ENCODE data around the gene CAMKMT.
A peak's percentile ranks its signal among the peaks of the same experiment; 100 is the strongest.
"Not testable (repeated sequence)": the region's sequence is repeated elsewhere in the genome, so short reads cannot be mapped to it uniquely, and the experiment has no call there.

The CAMKMT gene

DNA sequence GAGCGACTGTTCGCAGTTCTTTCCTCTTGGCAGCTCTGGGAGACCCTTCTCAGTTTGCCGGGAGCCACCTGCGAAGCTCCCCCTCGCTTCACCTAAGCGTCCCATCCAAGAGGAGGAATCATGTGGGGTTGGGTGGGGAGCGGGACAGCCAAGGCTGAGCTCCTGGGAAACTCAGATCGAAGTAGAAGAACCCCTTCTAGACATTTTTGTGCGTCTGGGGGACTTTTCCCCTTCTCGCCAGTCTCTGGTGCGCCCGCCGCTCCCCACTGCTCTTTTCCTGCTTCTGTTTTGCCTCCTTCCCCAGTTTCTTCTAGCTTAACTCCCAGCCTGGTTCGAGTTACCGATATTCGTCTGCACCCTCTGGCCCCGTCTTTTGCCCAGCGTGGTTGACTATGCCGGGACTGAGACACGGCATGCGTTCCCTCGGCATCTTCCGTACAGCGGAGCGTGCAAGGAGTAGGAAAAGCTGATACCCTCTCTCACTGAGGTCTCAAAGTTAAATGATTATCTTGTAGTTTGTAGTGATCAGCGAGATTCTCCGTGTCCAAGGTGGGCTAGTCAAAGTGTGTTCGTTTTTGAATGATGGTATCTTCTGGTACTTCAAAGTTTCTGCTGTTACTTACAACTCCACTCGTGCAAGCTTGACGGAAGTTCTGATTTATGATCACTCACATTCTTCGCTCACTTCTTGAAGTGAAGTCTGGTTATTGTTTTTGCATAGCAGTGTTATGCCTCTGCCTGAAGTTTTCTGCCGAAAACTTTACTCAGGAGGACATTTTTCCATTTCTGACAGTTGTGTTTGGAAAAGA is 664 bp downstream of the CAMKMT start:
- peak in 1 of 2 donors; percentile 46 for DNase-seq

DNA sequence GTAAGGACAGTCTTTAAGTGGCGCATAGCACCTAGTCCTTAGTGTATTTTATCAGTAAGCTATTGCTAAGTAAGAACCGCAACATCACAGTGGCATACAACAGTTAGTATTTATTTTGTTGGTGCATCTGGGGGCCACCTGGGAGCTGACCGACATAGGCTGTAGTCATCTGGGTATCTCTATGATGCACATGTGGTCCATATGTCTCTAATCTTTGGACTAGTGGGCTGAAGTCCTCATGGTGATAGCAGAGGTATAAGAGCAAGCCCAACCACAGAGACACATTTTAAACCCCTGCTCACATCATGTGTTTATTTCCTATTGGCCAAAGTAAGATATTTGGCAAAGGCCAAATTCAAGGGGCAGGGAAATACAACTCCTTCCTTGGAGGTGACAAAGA is 2.9 kb downstream of the CAMKMT start:
- DNase-seq: no peak

DNA sequence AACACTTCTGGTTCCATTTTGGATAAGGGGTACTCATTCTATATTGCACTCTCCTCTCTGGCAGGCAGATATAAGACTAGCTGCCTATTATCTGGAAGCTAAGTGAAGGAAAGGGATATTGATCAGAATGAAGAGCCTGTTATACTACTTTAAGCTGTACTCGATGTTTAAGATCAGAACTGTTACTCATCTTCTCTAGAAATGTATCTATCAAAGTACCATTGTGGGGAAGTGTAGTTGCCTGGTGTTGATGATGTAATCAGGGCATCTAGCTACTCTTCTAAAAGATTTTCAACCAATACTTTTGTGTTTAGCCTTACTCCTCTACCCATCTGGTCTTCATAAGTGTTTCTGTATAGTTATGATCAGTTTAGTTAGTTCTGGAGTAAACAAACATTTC is 5.8 kb downstream of the CAMKMT start:
- no peak for DNase-seq

DNA sequence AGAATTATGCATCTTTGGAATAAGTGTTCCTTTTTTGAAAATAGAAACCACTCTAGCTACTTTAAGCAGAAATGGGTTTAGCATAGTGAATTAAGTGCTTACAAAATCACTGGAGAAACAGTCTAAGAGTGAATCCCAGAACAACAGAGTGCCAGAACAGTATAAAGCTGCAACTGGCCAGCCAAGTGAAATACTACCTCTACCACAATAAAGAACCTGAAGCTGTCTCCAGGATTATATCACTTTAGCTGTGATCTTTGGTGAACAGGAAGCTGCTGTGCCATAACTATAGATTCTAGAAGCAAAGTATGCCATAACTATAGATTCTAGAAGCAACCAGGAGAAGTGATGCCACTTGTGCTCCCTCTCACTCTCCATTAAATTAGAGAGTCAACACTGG is 7.6 kb downstream of the CAMKMT start:
- no peak for DNase-seq

DNA sequence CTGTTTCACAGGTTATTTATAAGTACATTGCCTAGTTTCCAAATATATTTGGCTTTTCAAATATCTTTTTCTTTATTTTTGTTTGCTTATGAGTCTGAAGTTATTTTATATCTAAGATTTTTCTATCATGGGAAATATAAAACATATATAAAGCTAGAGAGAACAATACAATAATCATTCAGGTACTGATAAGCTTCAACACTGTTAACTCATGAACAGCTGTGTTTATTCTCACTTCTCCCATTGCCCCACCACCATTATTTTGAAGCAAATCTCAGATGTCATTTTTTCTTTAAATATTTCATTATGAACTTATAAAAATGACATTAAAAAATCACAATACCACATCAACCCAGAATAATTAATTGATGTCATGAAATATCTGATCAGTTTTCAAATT is 9.7 kb downstream of the CAMKMT start:
- no peak for DNase-seq

DNA sequence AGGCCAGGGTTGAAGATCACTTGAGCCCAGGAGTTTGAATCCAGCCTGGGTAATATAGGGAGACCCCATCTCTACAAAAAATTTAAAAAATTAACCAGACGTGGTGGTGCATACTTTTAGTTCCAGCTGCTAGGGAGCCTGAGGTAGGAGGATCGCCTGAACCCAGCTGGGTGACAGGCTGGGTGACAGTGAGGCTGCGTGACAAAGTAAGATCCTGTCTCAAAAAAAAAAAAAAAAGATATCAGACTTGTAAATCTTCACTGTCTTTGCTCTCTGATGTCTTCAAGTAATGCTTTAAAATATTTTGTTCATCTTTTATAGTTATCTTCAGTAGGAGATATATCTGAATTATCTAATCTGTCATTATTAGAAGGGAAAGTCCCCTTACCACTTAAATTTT is 10.5 kb downstream of the CAMKMT start:
- no peak for DNase-seq

DNA sequence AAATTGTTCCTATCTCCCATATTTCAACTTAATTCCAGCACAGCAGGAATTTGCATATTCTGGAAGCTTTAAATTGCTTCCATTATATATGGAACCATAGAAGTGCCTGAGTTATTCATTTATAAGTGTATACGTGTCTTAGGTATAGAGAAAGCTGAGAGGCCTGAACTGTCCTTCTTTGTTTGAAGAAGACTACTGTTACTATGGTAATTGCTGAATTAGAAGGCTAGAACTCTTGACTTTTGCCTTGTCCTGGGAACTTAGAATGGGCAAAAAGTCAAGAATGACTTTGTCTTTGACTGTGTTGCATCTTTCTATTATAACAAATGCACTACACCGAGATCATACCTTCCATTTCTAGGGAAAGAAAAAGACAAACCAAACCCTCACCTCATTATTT is 15.7 kb downstream of the CAMKMT start:
- no peak for DNase-seq

DNA sequence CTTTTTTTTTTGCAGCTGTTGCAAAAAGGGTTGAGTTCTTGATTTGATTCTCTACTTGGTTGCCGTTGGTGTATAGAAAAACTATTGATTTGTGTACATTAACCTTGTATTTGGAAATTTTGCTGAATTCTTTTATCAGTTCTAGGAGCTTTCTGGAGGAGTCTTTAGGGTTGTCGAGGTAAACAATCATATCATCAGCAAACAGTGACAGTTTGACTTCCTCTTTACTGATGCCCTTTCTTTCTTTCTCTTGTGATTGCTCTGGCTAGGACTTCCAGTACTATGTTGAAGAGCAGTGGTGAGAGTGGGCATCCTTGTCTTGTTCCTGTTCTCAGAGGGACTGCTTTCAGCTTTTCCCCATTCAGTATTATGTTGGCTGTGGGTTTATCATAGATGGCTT is 23.5 kb downstream of the CAMKMT start:
- not testable (repeated sequence) for DNase-seq

DNA sequence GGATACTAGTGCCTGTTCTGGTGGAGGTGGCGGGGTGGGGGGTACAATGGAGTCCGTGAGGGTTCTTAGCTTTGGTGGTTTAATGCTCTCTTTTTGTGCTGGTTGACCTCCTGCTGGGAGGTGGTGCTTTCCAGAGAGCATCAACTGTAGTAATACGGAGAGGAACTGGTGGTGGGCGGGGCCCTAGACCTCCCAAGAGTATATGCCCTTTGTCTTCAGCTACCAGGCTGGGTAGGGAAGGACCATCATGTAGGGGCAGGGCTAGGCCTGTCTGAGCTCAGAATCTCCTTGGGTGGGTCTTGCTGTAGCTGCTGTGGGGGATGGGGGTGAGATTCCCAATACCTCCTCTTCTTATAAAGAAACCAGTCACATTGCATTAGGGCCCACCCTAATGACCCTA is 27.1 kb downstream of the CAMKMT start:
- DNase-seq: no peak

DNA sequence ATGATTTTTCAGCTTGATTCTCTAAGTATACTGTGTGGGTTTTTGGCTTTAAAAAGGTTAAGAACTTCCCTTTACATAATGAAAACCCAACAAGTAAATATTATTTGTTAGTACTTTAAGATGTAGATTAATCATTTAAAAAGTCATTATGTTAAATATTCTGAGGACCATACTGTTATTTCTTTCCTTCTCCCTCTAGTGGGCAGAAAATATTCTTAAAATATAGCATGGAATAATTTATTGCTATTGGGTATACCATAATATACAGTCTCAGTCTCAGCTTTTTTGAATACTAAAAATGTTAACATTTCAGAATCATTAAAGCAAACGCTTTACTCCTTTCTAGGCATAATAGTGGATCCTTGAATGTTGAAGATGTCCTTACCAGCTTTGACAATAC is 28.1 kb downstream of the CAMKMT start:
- no peak for DNase-seq

DNA sequence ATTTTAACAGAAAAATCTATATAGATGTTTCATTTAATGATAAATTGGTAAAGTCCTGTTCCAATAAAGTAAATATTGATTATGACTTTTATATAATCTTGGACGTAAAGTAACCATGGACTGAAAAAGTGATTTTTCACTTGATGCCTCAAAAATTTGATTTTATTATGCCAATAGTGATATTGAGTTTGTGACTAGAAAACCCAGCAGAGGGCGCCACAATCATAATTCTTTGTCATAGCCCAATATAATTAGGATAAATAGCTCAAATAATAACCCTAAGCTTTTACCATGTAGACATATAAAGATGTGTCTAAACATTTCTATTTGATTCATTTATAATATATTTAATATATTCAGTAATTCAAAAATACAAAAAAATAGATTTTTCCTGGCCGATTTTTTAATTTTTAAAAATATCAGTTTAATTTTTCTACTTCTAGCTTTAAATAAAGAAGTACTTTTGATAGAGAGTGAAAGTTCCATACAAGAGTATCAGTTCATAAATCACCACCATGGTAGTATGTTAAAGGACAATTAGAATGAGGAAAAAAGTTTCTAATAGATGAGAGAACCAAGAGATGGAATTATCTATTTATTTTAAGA is 30.7 kb downstream of the CAMKMT start:
- peak; percentile 18 to 58 for DNase-seq

DNA sequence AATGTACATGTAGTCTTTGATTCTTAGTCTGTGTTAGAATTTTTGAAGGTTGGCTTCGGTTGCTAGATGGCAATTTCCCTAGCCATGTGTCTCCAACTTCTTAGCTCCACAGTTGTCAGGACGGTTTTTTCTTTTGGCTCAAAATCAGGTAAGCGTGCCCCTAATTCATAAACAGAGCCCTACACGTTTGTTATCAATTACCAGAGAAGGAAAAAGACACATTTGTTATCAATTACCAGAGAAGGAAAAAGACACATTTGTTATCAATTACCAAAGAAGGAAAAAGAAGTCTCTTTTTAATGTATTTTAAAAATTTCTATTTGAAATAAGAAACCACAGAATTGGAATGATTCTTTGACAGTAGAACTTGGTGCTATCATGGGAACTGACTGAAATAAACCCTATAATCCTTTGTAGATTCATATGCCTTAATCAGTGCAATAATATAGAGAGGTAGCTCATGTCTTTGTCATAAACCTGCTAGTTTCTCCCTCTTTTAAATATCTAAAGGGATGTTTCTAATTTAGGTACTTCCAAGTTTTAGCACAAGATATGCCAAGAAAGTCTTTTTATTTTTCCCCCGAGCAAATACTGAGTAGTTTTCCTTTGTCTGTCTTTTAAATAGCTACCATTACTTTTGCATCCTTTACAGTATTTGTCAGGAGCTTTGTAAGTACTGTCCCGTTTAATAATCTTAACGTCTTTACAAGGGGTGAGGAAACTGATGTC is 35.9 kb downstream of the CAMKMT start:
- DNase-seq: no peak

DNA sequence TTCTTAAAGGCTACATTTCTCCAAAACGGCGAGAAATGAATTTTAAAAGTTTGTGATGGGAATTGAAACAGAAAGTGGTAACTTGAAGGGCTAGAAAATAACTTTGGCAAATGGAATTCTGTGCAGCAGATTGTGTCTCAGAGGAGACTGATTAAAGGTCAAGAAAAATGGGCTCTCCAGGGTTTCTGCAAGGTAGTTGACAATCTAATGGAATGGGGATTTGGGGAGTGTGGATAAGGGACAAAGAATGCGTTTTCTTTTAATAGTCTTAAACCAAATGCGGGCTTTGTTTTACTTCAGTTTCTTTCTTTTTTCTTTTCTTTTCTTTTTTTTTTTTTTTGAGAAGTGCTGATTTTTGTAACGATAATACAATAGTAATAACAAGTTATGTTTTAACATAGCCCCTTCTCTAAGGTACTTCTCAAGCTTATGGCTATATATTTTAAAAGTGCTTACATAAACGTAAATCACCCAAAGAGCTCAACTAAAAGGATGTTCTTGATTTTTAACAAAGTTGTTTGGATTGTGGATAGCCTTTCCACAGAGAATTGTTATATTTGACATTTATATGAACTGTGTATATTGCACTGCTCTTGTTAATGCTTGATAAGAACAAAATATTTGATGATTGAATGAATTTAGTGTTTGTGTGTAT is 36.6 kb downstream of the CAMKMT start:
- DNase-seq: no peak

DNA sequence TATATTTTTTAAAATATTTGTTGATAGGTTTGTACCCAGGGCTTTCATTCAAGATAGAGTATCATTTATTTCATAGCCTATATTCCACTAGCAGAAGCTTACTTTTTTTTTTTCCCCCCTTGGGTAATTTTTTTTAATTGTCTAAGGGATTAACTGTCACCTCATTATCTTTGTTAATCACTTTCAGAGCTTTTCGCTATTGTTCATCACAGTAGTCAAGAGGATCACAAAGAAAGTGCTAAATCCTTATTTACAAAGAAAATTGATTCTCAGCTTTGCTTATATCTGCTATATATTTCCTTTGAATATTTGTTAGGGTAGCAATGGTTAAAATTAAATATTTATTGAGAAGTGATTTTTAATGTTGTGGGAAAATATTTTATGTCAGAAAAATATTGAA is 59.0 kb downstream of the CAMKMT start:
- DNase-seq: no peak

DNA sequence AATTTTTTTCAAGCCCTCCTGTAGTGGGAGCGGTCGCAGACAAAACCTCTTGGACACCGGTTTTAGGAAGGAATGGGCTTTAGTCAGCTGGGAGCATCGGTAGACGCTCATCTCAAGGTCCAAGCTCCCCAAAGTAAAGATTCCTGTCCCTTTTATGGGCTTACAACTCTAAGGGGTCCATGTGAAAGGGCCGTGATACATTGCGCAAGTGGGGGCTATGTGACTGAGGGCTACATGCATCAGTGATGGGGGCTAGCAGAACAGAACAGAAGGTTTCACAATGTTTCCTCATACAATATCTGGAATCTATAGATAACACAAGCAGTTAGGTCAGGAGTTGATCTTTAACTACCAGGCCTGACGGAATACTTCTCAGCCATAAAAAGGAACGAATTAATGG is 62.5 kb downstream of the CAMKMT start:
- DNase-seq: no peak

DNA sequence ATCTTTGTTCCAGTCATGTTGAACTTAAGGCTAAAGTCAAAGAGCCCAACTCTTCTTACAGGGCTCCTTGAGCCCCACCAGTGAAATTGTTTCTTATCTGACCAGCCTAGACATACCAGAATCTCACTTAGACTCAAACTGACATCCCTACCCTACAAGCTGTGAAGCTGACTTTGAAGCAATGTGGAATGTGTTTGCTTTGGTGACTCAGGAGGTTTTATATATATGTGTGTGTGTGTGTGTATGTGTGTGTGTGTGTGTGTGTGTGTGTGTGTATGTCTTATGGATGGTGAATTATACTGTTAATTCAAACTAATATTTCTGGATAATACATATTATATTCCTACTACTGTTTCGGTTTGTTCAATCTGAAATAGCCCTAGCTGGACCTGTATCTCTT is 67.3 kb downstream of the CAMKMT start:
- no peak for DNase-seq

DNA sequence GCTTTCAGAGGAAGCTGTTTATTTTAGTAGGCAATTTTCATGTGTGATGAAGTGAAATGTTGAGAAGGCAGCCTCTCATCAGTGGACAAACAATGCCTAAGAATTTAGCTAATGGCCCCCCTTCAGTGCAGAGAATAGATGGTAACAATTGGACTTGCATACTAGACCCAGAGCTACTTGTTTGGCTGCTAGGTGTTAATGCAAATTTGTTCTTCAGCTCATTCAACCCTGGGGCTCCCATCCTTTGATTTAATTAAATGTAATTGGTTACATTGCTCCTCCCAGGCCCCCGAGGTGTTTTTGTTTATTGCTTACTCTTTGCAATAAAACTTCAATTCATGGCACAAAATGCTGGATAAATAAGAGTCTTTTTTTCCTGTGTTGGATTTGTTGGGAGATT is 68.6 kb downstream of the CAMKMT start:
- no peak for DNase-seq

DNA sequence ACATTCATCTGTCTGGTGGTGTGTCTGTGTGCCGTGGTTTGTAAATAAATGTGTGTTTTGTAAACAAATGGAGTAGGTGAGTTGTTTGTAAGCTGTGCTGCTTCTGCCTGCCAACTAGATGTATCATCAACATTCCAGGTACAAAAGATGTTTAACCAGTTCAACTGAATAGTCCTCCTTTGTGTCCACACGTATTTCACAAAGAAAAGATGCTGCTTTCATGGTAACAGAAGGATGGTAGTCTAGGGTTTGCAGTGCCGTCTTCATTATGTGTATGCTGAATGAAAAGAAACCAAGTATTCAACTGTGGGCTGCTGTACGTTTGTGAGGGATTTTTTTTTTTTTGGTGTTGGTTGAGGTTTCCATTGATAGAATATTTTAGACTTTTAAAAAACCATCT is 72.1 kb downstream of the CAMKMT start:
- no peak for DNase-seq

DNA sequence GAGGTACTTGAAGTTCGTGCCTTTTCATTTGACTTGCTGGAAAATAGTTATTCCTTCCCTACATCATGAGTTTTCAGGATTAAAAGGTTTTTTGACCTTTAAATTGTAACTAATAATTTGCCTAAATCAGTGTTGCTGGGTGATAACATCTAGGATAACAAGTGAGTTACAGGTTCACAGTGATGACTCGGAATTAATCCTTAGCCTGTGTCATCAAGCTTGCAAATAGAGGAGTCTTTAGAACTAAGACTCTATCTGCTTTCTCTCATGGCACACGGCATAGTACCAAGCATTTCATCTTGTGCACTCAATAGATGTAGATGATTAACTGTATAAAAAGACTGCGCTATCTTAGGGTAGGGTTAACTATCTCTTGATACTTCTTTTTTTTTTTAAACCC is 79.5 kb downstream of the CAMKMT start:
- no peak for DNase-seq

DNA sequence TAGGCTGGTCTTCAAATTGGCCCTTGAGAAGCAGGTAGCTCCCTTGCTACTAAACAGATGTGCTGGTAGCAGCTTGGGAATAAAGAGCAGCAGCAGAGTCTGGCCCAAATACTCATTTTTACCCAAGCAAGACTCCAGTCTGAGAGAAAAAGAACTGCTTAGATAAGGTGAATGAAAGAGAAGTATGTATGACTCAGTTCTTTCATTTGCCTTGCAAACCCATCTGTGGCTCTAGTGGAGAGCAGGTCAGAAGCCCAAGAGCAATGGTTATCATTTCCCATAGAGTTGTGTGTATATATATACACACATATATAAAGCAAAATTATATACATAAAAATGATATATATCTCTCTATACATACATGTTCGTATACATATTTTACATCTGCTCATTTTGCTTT is 80.3 kb downstream of the CAMKMT start:
- DNase-seq: no peak

DNA sequence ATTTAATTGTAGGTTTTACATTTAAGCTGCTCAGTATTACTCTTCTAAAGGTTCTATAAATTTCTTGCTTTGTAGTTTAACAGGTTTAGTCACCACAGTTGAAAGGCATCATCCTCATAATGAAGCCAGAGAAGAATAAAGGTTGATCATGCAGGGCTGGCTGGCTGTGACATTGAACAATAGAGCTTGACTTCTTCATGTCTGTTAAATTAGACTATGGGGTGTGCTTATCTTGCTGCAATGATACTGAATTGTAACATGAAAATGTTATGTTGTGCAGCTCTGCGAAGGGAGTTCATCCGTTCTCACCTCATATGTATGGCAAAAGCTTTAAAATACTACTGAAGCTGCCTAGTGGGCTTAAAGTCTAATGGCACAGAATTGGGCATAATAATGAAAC is 81.8 kb downstream of the CAMKMT start:
- DNase-seq: no peak

DNA sequence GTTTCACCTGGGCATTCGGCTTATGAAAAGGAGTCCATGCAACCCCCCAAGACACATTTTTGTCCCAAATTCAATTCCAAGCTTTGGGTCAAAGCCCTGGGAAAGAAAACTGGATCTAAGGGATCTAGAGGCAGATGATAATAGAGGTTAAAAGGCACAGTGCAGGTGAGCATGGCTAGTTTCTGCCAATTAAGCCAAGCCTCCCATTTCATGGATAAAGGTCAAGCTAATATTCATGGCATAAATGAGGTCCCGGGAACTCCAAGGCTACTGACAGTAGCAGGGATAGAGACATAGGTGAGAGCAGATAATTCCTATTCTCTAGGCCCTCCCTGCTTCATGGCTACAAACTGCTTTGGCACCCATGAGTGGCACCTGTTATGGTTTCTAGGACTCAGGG is 83.1 kb downstream of the CAMKMT start:
- no peak for DNase-seq

DNA sequence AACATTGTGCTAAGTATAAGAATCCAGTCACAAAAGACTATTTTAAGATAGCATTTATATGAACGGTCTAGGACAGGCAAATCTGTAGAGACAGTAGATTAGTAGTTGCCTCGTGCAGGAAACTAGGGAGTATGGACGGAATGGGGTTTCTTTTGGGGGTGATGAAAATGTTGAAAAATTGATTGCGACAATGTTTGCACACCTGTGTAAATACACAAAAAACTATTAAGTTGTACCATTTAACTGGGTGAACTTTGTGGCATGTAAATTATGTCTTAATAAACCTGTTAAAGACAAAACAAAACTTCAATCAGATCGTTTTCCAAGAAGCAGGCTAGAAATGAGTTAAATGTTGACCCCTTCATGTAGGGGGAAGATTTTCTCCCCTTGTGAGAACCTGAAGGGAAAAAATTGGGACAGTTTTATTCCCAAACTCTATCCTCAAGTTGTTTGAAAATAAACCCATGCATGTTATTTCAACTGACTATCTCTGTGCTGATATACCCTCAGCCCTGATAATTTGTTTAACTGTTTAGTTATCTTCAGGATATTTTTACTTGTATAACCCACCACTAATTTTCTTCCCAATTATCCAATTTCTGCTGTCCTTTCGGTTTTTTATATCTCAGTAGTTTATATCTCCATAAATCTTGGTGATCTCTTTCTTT is 87.2 kb downstream of the CAMKMT start:
- no peak for DNase-seq

Data from CD4-positive, alpha-beta T cell treated with Interferon alpha-2 for 1 hour (primary cell).